Esophagus squamous epithelium (tissue), 4 donors: ENCODE data around the gene ZBTB2.

ENCODE experiments used
- POLR2A ChIP-seq, 4 donors: fragments of 450-650 bp; IDR thresholded peaks; one replicate each; pipeline ENCODE4 v1.6.1; 2017; ENCODE audit warnings: antibody characterized with exemption in 4 of 4, mild to moderate bottlenecking in 4 of 4, moderate library complexity in 3 of 4
- TF ChIP-seq, protein P1 (sequence below), 6 experiments: fragments of 450-650 bp in 4 of 6; fragments of 200-600 bp in 2 of 6; sonication (generic) in 2 of 6; IDR thresholded peaks; one replicate each; pipeline ENCODE4 v1.5.1; 2016 to 2019; ENCODE audit warnings: antibody characterized with exemption in 6 of 6, mild to moderate bottlenecking in 4 of 6, moderate library complexity in 4 of 6

DNA sequence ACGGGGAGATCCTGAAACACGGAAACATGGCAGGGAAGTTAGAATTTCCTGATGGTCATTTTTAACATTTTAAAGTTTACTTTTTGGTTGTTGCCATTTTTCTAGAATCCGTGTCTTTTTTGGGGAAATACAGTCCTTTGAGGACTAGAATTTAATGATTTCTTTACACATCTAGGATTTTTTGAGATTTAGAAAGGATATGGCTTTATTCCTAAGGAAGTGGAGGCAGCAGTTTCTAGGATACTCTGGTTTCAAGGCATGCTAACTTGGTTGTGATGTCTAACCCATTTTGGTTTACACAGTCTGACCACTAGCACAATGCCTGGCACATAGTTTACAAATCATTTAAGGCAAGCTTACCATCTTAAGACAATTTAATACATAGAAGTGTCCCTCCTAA, 1.1 kb upstream of the ZBTB2 start:
- TF ChIP-seq, protein P1, sequence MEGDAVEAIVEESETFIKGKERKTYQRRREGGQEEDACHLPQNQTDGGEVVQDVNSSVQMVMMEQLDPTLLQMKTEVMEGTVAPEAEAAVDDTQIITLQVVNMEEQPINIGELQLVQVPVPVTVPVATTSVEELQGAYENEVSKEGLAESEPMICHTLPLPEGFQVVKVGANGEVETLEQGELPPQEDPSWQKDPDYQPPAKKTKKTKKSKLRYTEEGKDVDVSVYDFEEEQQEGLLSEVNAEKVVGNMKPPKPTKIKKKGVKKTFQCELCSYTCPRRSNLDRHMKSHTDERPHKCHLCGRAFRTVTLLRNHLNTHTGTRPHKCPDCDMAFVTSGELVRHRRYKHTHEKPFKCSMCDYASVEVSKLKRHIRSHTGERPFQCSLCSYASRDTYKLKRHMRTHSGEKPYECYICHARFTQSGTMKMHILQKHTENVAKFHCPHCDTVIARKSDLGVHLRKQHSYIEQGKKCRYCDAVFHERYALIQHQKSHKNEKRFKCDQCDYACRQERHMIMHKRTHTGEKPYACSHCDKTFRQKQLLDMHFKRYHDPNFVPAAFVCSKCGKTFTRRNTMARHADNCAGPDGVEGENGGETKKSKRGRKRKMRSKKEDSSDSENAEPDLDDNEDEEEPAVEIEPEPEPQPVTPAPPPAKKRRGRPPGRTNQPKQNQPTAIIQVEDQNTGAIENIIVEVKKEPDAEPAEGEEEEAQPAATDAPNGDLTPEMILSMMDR (IDR thresholded peaks at IDR 0.05), result no peak
- TF ChIP-seq POLR2A (IDR thresholded peaks at IDR 0.05), result no peak
